Coronary artery (tissue), 2 donors: ENCODE data around the gene DIP2B.

ENCODE experiments used
- DNase-seq: peaks from one replicate; pipeline ENCODE4 v3.0.0-alpha.2; 2017; ENCODE audit warnings: low spot score
- H3K27ac ChIP-seq, 2 donors: fragments of 200-600 bp; sonication (generic); one replicate each; pipeline ENCODE4 v1.5.1; 2016 to 2019
- H3K4me3 ChIP-seq: fragments of 200-600 bp; sonication (generic); 2 replicates; pipeline ENCODE4 v1.5.1; 2016; ENCODE audit warnings: mild to moderate bottlenecking, moderate library complexity
- TF ChIP-seq, protein P1 (sequence below): fragments of 200-600 bp; sonication (generic); IDR thresholded peaks from one replicate; pipeline ENCODE4 v1.5.1; 2019; ENCODE audit warnings: antibody characterized with exemption

Gene DIP2B

DNA sequence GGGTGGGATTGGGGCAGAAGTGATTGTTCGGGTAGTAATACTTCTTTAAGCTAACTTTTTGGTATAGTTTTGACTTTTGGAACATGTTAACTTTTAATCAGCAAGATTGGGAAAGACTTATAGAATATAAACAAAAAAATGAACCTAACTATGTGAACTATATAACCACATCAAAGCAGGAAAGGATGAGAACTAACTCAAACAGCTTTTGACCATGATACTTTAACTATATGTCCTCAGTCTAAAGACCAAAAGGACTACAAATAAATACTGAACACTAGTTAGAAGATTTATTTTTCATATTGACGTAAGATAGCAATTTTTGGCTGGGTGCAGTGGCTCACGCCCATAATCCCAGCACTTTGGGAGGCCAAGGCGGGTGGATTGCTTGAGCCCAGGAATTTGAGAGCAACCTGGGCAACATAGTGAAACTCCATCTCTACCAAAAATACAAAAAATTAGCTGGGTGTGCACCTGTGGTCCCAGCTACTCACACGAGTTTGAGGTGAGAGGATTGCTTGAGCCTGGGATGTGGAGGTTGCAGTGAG is 150.7 kb downstream of the DIP2B start:
- TF ChIP-seq, protein P1, sequence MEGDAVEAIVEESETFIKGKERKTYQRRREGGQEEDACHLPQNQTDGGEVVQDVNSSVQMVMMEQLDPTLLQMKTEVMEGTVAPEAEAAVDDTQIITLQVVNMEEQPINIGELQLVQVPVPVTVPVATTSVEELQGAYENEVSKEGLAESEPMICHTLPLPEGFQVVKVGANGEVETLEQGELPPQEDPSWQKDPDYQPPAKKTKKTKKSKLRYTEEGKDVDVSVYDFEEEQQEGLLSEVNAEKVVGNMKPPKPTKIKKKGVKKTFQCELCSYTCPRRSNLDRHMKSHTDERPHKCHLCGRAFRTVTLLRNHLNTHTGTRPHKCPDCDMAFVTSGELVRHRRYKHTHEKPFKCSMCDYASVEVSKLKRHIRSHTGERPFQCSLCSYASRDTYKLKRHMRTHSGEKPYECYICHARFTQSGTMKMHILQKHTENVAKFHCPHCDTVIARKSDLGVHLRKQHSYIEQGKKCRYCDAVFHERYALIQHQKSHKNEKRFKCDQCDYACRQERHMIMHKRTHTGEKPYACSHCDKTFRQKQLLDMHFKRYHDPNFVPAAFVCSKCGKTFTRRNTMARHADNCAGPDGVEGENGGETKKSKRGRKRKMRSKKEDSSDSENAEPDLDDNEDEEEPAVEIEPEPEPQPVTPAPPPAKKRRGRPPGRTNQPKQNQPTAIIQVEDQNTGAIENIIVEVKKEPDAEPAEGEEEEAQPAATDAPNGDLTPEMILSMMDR, result no peak
- no peak overlapping the region for H3K4me3 ChIP-seq
- H3K27ac ChIP-seq, result no peak overlapping the region
- DNase-seq, result no peak

DNA sequence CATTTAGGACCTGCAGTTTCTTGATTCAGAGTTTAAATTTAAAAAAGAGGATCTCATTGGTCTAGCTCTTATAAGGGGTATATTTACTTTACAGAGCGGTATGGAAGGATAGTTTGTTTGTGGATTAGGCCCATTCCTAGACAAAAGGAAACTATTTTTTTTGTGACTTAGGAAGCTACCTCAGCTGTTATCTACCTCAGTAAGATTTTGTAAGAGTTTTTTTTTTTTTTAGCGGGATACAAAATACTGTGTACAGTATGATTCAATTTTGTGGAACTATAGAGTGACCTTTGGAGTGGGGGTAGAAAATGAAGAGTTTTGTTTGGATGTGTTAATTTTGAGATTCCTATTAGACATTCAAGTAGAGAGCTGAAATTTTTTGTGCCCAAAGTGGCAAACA is 154.5 kb downstream of the DIP2B start:
- H3K4me3 ChIP-seq, result no peak overlapping the region
- TF ChIP-seq, protein P1, result no peak
- H3K27ac ChIP-seq, result no peak overlapping the region
- no peak for DNase-seq

- TF ChIP-seq, protein P1, result no peak
- DNase-seq, result no peak
- no peak overlapping the region for H3K4me3 ChIP-seq
- H3K27ac ChIP-seq, result no peak overlapping the region
These were observed 155.1 kb downstream of the DIP2B start for GRCh38 chr12:50659690-50660424.

GRCh38 chr12:50660425-50660822 is 155.6 kb downstream of the DIP2B start:
- no peak overlapping the region for H3K4me3 ChIP-seq
- H3K27ac ChIP-seq, result no peak overlapping the region
- DNase-seq, result no peak
- TF ChIP-seq, protein P1, result no peak

DNA sequence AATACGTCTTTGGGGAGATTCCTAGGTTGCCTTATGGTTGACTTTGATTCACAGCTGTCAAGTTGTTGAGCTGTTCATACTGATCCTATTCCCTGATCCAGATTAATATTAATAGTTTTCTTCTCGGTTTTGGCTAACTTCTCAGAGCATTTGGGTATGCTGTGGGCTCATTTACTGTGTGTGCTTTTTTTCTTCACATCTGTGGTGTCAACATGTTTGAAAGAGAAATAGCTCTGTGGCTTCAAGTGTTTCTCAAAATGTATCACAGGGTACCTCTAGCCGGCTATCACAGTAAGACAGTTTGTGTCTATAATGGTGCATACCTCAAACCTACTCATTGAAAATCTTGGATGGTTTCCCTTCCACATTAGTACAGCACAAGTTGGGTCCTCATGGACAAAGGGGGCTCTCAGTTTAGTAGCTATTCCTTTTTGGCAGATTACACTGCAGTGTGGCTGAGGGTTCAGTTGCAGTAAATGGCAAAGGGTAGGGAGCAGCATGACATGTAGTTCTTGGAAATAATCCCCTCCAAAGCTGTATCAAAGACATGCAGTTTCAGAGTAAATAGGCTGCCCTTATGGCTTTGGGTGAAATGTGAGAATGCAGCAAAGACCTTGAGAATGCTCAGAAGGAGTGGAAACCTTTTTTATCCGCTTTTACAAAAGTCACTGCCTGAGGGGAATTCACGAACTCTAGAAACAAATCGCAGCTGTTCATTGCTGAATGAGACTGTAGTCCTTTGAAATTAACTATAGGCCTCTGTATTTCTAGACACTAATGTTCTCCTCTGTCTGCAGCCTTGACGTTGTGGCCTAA is 156.7 kb downstream of the DIP2B start:
- Histone ChIP-seq H3K4me3 (no peak overlapping the region), H3K27ac (no peak overlapping the region)
- TF ChIP-seq, protein P1, result no peak
- no peak for DNase-seq

DNA sequence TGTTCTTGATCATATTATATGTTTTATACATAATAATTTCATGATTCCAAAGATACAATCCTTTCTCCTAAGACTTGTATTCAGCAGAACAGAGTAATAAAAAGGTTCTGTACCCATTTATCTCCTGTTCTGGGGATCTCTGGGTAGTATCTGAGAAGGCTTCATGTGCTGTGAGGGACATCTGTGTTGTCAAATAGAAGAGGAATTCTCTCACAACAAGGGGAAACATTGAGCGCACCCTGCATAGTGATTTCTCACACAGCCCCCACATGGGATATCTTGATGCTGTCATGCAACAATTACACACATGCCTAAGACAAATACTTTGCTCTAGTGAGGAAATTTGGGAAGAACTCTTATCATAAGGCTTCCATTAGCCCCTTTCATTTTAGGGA is 157.3 kb downstream of the DIP2B start:
- Histone ChIP-seq H3K4me3 (no peak overlapping the region), H3K27ac (peak overlapping the region in 1 of 2 donors; percentile 21)
- no peak for DNase-seq
- TF ChIP-seq, protein P1, result no peak
